Spleen (tissue), 11 donors: Measurements from ENCODE around the gene HPSE2. TPM values are rescaled to one million over a fixed set of nuclear protein-coding genes. Genes with fewer than 3 reads are reported as not detected.
A peak's percentile ranks its signal among the peaks of the same experiment; 100 is the strongest.

ENCODE experiments used
- DNase-seq: peaks from one replicate; pipeline ENCODE4 v3.0.0-alpha.2; 2020
- H3K27ac ChIP-seq, 8 donors: fragments of 200-600 bp; sonication (generic) in 7 of 8; 1 replicate in 4 of 8; 2 replicates in 4 of 8; pipeline versions ENCODE4 v1.5.0 to v1.8.0; 2016 to 2021; ENCODE audit warnings: inconsistent platforms in 4 of 8, mild to moderate bottlenecking in 4 of 8, moderate library complexity in 1 of 8
- H3K27me3 ChIP-seq, 7 donors: fragments of 200-600 bp; sonication (generic) in 6 of 7; replicated peaks in 1 of 7; 1 replicate in 4 of 7; 2 replicates in 3 of 7; pipeline versions ENCODE4 v1.5.0 to v1.8.0; 2016 to 2021; ENCODE audit warnings: inconsistent platforms in 3 of 7, mild to moderate bottlenecking in 1 of 7
- H3K36me3 ChIP-seq, 6 donors: fragments of 200-600 bp; sonication (generic) in 5 of 6; 1 replicate in 4 of 6; 2 replicates in 2 of 6; pipeline versions ENCODE4 v1.5.0 to v1.8.0; 2016 to 2021; ENCODE audit warnings: inconsistent platforms in 2 of 6
- H3K4me1 ChIP-seq, 6 donors: fragments of 200-600 bp; sonication (generic) in 5 of 6; 1 replicate in 3 of 6; 2 replicates in 3 of 6; pipeline versions ENCODE4 v1.5.0 to v1.8.0; 2016 to 2021; ENCODE audit warnings: inconsistent platforms in 3 of 6
- H3K4me3 ChIP-seq, 8 donors: fragments of 200-600 bp; sonication (generic) in 7 of 8; 1 replicate in 4 of 8; 2 replicates in 4 of 8; pipeline versions ENCODE4 v1.5.0 to v1.8.0; 2016 to 2021; ENCODE audit warnings: inconsistent platforms in 4 of 8, mild to moderate bottlenecking in 4 of 8, moderate library complexity in 2 of 8
- H3K9me3 ChIP-seq, 8 donors: fragments of 200-600 bp; sonication (generic) in 7 of 8; 1 replicate in 4 of 8; 2 replicates in 4 of 8; pipeline versions ENCODE4 v1.5.0 to v1.8.0; 2016 to 2021; ENCODE audit warnings: inconsistent platforms in 4 of 8
- CTCF ChIP-seq, 11 experiments: fragments of 200-600 bp in 7 of 11; fragments of 450-650 bp in 4 of 11; sonication (generic) in 4 of 11; IDR thresholded peaks in 8 of 11; conservative IDR thresholded peaks in 3 of 11; 1 replicate in 7 of 11; 2 replicates in 4 of 11; pipeline versions ENCODE4 v1.4.0 to v1.8.0; 2016 to 2021; ENCODE audit warnings: antibody characterized with exemption in 11 of 11, inconsistent platforms in 4 of 11, mild to moderate bottlenecking in 1 of 11
- POLR2A ChIP-seq, 3 donors: fragments of 450-650 bp; IDR thresholded peaks; one replicate each; pipeline ENCODE4 v1.5.1; 2017; ENCODE audit warnings: antibody characterized with exemption in 3 of 3, mild to moderate bottlenecking in 1 of 3
- POLR2AphosphoS5 ChIP-seq, 3 donors: sonication (generic); formaldehyde crosslinking; IDR thresholded peaks; one replicate each; pipeline ENCODE4 v1.5.1; 2017; ENCODE audit warnings: antibody characterized with exemption in 3 of 3
- WGBS, 5 donors: extraction: QIAGEN DNeasy Blood & Tissue Kit in 3 of 5; methylation state at CpG; one replicate each; pipeline versions ENCODE4 v1.1.5 to v1.1.7; 2013 to 2018; 5-methylcytosine and 5-hydroxymethylcytosine counted together
- intact Hi-C: fragments of 100-400 bp; cut with DNase I; formaldehyde crosslinking; loops from one replicate; pipeline ENCODE4 v1.15.0; 2023; ENCODE audit warnings: low total_unique reads
- polyA plus RNA-seq, 3 donors: library from polyadenylated mRNA; stranded (reverse); fragments of 200-250 nt; gene quantifications; one replicate each; pipeline ENCODE4 v1.2.1, GENCODE V29; 2013
- total RNA-seq, 7 donors: library from RNA; depleted of rRNA in 3 of 7; stranded (reverse); fragments of >200 nt in 3 of 7; fragmentation: NEBNext Ultra II Directional in 4 of 7; extraction: Animal tissue kit (Norgen Biotek cat#: 25700) in 4 of 7; gene quantifications; one replicate each; pipeline versions ENCODE4 v1.1.0 to v1.2.1, GENCODE V29; 2016 to 2021
- donor health status: healthy with polysubstance abuse.
- donor health status: DM: no; HTN: no; CAD: no; lungs with moderate emphysema.
- donor health status: DM: no; HTN: no; CAD: no.
- donor health status: Bipolar disorder and iron deficiency.
- donor health status: healthy.
- donor health status: DM: no; HTN: no; CAD: no.
- donor health status: DM: yes; HTN: yes; CAD: no.

Gene HPSE2
- total and polyA plus RNA-seq, 10 donors: 0.02 to 0.64 (median 0.03) TPM; not detected in 5

DNA sequence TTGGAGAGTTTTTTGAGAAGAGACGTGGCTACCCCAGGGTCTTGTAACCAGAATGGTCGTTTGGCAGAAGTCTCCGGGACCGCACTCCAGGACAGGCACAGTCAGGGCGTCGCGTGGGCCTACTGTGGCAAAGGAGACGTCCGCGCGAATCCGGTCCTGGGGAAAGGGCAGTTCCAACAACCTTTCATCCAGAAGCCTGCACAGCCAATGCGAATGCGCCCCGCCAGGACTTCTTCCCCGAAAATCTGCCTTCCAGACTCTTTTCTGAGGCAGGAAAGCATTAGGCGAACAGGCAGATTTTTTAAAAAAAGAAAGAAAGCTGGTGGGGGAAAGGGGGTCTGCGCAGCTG lies 2.0 kb downstream of the HPSE2 start:
- 7 to 19% (median 7%) methylated on average over 18 of the region's 18 CpGs for WGBS, 5 donors
- Histone ChIP-seq H3K4me3 (peak overlapping the region in 7 of 8 donors; percentile 22 to 64 (median 36)), H3K4me1 (peaks cover 18 to 50% (median 37%) of the 10 kb centered on the region in 6 donors), H3K9me3 (peaks cover 0 to 4% (median 0%) of the 10 kb centered on the region in 8 donors), H3K27me3 (peaks cover 25 to 100% (median 92%) of the 10 kb centered on the region in 7 donors), H3K36me3 (no peaks in the 10 kb centered on the region), H3K27ac (no peak overlapping the region)
- no peak for TF ChIP-seq POLR2AphosphoS5 (IDR thresholded peaks at IDR 0.05)
- no peak for TF ChIP-seq POLR2A (IDR thresholded peaks at IDR 0.05)
- TF ChIP-seq CTCF (IDR thresholded peaks at IDR 0.05 in 8 of 11, conservative IDR thresholded peaks at IDR 0.05 in 3 of 11): no peak
- intact Hi-C loops: no loop called here
- no peak for DNase-seq

DNA sequence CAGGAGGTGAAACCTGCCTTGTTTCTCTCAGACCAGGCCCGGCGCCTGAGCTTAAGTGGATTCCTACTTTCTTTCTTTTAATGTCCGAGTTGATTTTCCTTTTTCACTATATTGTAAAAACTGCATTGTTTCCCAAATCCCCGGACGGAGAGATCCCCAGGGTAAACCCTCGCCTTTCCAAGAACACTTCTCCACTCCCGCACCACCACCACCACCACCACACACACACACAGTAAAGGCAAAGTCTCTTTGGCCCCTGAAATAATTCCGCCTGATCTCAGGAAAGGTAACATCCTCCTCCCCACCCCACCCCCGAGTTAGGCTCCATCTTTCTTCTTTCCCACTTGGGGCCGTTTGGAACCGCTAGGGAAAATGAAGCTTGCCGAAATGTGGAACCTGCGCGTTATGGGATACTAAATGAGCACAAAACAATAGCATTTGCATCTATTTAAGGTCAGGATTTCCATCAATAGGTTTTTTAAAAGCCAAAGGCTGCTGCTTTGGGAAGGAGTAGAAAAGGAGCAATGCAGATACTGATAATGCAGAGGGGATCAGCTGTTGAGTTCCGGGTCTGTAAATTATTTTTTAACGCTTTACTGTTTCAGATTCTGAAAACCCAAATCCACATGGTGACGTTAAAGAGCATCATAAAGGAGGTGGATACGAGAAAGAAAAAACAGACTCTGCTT lies 2.5 kb downstream of the HPSE2 start:
- no peak for DNase-seq
- 11 to 22% (median 15%) methylated on average over 18 of the region's 18 CpGs for WGBS, 5 donors

DNA sequence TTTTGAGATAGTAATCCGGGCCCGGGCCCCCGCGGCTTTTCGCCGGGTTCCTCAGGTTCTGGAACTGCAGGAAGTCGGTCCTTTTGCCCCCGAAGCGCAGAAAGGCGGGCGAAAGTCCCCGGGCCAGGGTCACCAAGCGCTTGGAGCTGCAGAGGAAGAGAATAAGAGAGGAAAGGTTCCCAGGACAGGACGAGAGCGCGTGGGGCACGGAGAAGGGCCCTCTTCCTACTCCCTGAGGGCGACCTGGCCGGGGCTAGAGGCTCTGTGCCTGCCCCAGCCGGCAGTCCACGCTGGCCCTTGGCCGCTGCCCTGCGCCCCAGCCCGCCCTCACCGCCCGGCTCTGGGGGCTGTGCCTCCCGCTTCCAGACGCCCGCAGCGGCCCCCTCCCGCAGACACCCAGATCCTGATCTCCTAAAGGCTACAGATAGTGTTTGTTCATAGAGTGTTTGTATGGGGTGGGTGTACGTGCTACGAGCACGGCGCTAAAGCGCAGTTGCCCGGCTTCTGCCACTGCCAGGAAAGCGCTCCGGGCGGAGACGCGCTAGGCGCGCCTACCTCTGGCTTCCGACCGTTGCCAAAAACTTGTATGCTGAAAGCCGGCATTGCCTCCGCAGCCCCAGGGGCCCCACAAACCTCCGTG lies 3.2 kb downstream of the HPSE2 start:
- Histone ChIP-seq H3K36me3 (no peaks in the 10 kb centered on the region), H3K9me3 (peaks cover 0 to 4% (median 0%) of the 10 kb centered on the region in 8 donors), H3K27ac (no peak overlapping the region), H3K4me1 (peaks cover 18 to 50% (median 37%) of the 10 kb centered on the region in 6 donors), H3K27me3 (peaks cover 21 to 100% (median 88%) of the 10 kb centered on the region in 7 donors), H3K4me3 (peak overlapping the region in 2 of 8 donors; percentile 28 to 64)
- intact Hi-C loops: no loop called here
- no peak for DNase-seq
- peak in 1 of 11 experiments; percentile 7 for TF ChIP-seq CTCF (IDR thresholded peaks at IDR 0.05 in 8 of 11, conservative IDR thresholded peaks at IDR 0.05 in 3 of 11)
- TF ChIP-seq POLR2A (IDR thresholded peaks at IDR 0.05): no peak
- 2 to 7% (median 4%) methylated on average over 24 to 49 of the region's 49 CpGs for WGBS, 5 donors

More for the DNA sequence above, 2.5 kb downstream of the HPSE2 start:
- Histone ChIP-seq H3K4me1 (peaks cover 18 to 50% (median 37%) of the 10 kb centered on the region in 6 donors), H3K36me3 (no peaks in the 10 kb centered on the region), H3K27me3 (peaks cover 25 to 100% (median 94%) of the 10 kb centered on the region in 7 donors), H3K4me3 (peak overlapping the region in 3 of 8 donors; percentile 45 to 64 (median 47)), H3K9me3 (peaks cover 0 to 4% (median 0%) of the 10 kb centered on the region in 8 donors), H3K27ac (no peak overlapping the region)
- intact Hi-C loops: no loop called here
- no peak for TF ChIP-seq CTCF (IDR thresholded peaks at IDR 0.05 in 8 of 11, conservative IDR thresholded peaks at IDR 0.05 in 3 of 11)
- no peak for TF ChIP-seq POLR2A (IDR thresholded peaks at IDR 0.05)
- no peak for TF ChIP-seq POLR2AphosphoS5 (IDR thresholded peaks at IDR 0.05)

DNA sequence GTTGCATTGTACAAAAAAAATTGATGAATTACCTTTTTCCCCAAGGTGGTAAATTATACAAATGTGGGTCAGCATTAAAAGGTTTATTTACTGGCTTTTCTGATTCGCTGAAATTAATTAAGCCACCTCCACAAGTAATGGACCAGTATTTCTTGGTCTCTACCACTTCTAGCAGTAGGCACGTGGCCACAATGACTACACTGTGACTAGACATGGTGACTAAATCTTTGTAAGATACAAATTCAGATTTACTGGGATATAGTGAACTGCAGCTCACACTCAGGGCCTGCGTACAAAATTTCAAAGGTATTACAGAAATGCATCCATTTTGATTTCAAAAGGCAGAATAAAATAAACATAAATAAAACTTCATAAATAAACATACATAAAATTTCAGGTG lies 10.9 kb downstream of the HPSE2 start:
- Histone ChIP-seq H3K9me3 (no peaks in the 10 kb centered on the region), H3K4me1 (no peaks in the 10 kb centered on the region), H3K27me3 (peaks cover 0 to 67% (median 10%) of the 10 kb centered on the region in 7 donors), H3K4me3 (no peak overlapping the region), H3K36me3 (no peaks in the 10 kb centered on the region), H3K27ac (no peak overlapping the region)
- no peak for TF ChIP-seq CTCF (IDR thresholded peaks at IDR 0.05 in 8 of 11, conservative IDR thresholded peaks at IDR 0.05 in 3 of 11)
- intact Hi-C loops: no loop called here
- no peak for DNase-seq
- 75 to 84% (median 80%) methylated on average over 3 of the region's 3 CpGs for WGBS, 5 donors
